ENCODE results near the gene RNASE2.
"Not testable (repeated sequence)": the region's sequence is repeated elsewhere in the genome, so short reads cannot be mapped to it uniquely, and the experiment has no call there.

The RNASE2 gene

DNA sequence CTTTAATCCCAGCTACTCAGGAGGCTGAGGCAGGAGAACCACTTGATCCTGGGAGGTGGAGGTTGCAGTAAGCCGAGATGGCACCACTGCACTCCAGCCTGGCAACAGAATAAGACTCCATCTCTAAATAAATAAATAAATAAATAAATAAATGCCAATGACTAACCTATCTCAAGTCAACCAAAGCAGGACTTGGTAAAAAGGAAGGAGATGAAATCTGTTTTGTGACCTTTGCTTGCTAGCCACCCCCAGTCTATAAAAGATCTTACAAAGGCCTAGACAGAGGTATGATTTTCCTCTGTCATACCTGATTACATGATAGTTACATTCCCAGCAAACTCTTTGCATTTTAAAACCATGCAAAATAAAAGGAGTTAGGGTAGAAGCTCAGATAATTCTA, 21.0 kb downstream of the RNASE2 start:
- H3K4me3 ChIP-seq (ENCODE audit: low read depth, low read length) = no peak overlapping the region
- no peak for DNase-seq (ENCODE audit: low read depth)
- TF ChIP-seq, protein P1, sequence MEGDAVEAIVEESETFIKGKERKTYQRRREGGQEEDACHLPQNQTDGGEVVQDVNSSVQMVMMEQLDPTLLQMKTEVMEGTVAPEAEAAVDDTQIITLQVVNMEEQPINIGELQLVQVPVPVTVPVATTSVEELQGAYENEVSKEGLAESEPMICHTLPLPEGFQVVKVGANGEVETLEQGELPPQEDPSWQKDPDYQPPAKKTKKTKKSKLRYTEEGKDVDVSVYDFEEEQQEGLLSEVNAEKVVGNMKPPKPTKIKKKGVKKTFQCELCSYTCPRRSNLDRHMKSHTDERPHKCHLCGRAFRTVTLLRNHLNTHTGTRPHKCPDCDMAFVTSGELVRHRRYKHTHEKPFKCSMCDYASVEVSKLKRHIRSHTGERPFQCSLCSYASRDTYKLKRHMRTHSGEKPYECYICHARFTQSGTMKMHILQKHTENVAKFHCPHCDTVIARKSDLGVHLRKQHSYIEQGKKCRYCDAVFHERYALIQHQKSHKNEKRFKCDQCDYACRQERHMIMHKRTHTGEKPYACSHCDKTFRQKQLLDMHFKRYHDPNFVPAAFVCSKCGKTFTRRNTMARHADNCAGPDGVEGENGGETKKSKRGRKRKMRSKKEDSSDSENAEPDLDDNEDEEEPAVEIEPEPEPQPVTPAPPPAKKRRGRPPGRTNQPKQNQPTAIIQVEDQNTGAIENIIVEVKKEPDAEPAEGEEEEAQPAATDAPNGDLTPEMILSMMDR (IDR thresholded peaks at IDR 0.05; ENCODE audit: low read depth, low read length, missing control alignments) = no peak

DNA sequence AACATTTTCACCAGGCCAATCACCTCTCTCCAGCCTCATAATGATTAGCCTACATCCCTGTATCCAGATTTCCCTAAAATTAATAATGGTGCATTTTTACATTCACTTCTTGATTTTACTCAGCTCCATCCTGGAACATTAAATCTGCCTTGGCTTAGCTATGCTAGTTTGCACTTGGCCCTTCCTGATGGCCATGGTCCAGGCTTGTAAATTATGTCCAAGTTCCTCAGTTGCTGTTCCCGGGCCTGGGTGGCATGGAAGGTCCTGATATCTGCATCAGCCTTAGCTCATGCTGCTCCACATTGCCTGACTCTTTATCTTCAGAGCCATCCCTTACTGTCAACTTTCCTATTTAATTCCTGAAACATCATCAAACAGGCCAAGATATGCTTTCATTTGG, 23.4 kb downstream of the RNASE2 start:
- no peak overlapping the region for H3K4me3 ChIP-seq (ENCODE audit: low read depth, low read length)
- TF ChIP-seq, protein P1 (IDR thresholded peaks at IDR 0.05; ENCODE audit: low read depth, low read length, missing control alignments) = no peak
- DNase-seq (ENCODE audit: low read depth) = no peak

DNA sequence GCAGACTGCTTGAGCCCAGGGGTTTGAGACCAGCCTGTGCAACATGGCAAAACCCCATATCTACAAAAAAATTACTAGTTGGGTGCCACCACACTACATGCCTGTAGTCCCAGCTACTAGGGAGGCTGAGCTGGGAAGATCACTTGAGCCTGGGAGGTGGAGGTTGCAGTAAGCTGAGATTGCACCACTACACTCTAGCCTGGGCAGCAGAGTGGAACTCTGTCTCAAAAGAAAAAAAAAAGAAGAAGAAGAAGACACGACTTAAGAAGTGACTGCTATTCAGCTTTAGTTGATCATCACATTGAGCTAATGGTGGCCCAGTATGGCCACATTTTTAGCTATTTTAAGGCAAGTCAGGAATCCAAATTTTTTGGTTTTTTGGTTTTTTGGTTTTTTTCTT, 25.6 kb downstream of the RNASE2 start:
- no peak for DNase-seq (ENCODE audit: low read depth)
- TF ChIP-seq, protein P1 (IDR thresholded peaks at IDR 0.05; ENCODE audit: low read depth, low read length, missing control alignments) = no peak
- no peak overlapping the region for H3K4me3 ChIP-seq (ENCODE audit: low read depth, low read length)

DNA sequence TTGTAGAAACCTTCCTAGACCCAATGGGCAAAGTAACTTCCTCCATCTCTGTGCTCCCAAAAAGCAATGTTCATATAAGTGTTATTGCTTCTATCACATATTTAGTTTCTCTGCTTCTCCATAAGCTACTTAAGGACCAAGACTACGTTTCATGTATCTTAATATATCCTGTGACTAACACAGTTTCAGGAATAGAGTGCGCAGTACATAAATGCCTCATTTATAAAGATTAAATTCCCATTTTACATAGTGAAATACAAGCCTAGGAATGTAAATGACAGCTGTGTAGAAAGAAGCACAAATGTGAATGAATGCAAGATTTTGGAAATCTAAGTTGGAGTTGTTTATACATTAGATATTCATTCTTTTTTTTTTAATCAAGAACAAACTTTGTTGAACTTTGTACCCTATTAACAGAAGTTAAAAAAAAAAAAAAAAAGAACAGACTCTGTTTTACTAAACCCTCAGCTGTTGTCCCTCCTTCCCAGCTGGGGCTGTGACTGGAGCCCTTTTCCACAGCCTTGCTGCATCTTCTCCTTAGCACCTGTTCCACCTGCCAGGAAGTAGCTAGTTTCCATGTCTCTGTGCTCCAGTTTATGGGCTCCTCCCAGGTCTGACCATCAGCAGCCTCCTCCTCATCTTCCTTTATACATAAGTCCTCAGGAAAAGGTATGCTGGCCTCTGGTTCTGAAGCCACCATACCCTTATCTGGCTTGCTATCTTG, 27.5 kb downstream of the RNASE2 start:
- DNase-seq (ENCODE audit: low read depth) = no peak
- H3K4me3 ChIP-seq (ENCODE audit: low read depth, low read length) = no peak overlapping the region
- TF ChIP-seq, protein P1 (IDR thresholded peaks at IDR 0.05; ENCODE audit: low read depth, low read length, missing control alignments) = no peak

DNA sequence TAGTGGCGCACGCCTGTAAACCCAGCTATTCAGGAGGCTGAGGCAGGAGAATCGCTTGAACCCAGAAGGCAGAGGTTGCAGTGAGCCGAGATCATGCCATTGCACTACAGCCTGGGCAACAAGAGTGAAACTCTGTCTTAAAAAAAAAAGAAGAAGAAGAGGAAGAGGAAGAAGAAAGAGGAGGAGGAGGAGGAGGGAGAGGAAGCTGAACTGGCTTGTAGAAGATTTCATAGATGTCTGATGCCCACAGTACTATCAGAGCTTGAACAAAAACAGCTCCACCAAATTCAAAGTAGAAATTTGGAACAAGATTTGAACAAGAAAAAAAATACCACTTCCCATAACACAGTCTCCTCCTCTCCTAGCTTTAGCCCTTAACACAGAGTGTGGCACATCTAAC, 30.4 kb downstream of the RNASE2 start:
- not testable (repeated sequence) for DNase-seq (ENCODE audit: low read depth); H3K4me3 ChIP-seq (ENCODE audit: low read depth, low read length)

DNA sequence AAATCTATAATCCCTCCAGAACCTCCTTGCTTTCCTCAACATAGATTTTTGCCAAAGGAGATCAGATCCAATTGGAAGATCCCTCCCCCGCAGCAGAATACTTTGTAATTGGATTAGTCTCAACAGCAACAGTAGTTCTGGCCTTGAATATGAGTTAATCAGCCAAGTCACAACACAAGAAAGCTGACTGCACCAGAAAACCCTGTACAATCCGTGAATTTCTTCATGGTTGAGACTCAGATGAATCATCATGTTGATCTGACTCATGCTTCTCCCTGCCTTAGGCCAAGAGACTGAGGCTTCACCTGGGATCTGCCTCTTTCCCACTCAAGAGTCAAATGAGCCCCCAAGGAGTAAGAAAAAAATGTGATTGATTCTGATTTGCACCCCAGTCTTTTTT, 31.5 kb downstream of the RNASE2 start:
- TF ChIP-seq, protein P1 (IDR thresholded peaks at IDR 0.05; ENCODE audit: low read depth, low read length, missing control alignments) = no peak
- no peak for DNase-seq (ENCODE audit: low read depth)
- no peak overlapping the region for H3K4me3 ChIP-seq (ENCODE audit: low read depth, low read length)

DNA sequence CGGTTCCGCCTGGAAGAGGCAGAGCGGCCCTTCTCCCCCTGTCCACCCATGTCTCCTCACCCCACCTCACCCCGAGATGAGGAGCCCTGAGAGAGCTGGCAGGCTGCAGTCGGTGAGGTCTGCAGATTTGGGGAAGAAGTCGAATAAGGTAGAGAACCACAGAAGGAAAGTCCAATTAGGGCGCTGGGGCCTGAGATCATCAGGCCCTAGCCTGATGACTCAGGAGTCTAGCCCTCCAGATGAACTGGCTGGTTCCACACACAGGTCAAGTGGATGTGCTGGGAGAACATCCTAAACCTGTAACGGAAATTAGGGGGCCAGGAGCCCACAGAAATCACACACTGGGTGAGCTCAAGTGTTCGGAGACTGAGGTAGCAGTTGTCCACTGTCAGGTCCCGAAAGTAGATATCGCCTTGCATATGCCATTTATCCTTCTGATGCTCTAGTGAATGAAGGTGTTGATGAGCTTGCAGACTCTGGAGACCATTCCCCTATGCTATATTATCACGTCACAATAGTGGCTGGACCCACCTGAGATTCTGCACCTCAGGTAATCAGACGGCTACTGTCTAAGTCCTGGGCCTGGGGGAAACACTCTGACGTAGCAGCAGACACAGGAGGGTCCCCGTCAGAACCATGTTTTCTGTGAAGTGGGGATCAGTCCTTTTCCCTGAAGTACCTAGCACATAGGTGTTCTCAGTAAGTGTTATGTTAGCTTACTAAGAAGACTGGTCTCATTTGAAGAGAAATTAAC, 33.6 kb downstream of the RNASE2 start:
- TF ChIP-seq, protein P1 (IDR thresholded peaks at IDR 0.05; ENCODE audit: low read depth, low read length, missing control alignments) = no peak
- peak overlapping the region; percentile 42; the same call in 1 of the 2 replicates for H3K4me3 ChIP-seq (ENCODE audit: low read depth, low read length)
- no peak for DNase-seq (ENCODE audit: low read depth)

All from GM12864 (cell line).